H9 (cell line): ENCODE data around the gene MYO15B. TPM values are rescaled to one million over a fixed set of nuclear protein-coding genes. Genes with fewer than 3 reads are reported as not detected.
A peak's percentile ranks its signal among the peaks of the same experiment; 100 is the strongest.

ENCODE experiments used
- DNase-seq: peaks from one replicate; pipeline ENCODE4 v3.0.0-alpha.2; 2017
- H2AFZ ChIP-seq: one replicate; pipeline ENCODE4 v1.6.1; 2013; ENCODE audit warnings: mild to moderate bottlenecking, low read length, control low read depth, moderate library complexity
- H2AK5ac ChIP-seq: 2 replicates; pipeline ENCODE4 v1.6.1; 2013; ENCODE audit warnings: low read length, control low read depth, mixed read lengths; ENCODE audit not compliant: insufficient read length
- H2BK120ac ChIP-seq: one replicate; pipeline ENCODE4 v1.6.1; 2013; ENCODE audit warnings: low read depth, mild to moderate bottlenecking, low read length, control low read depth, inconsistent platforms; ENCODE audit not compliant: poor library complexity, severe bottlenecking
- H2BK12ac ChIP-seq: 2 replicates; pipeline ENCODE4 v1.6.1; 2013; ENCODE audit warnings: low read length, control low read depth, mixed read lengths, low read depth; ENCODE audit not compliant: insufficient read length
- H2BK15ac ChIP-seq: 2 replicates; pipeline ENCODE4 v1.6.1; 2013; ENCODE audit warnings: low read depth, low read length, control low read depth
- H2BK20ac ChIP-seq: one replicate; pipeline ENCODE4 v1.6.1; 2013; ENCODE audit warnings: low read depth, mild to moderate bottlenecking, low read length, control low read depth, inconsistent platforms; ENCODE audit not compliant: poor library complexity, severe bottlenecking
- H2BK5ac ChIP-seq: 2 replicates; pipeline ENCODE4 v1.6.1; 2013; ENCODE audit warnings: low read length, control low read depth, mixed read lengths; ENCODE audit not compliant: insufficient read length
- H3K14ac ChIP-seq: 2 replicates; pipeline ENCODE4 v1.6.1; 2013; ENCODE audit warnings: low read length, control low read depth; ENCODE audit not compliant: insufficient read depth
- H3K18ac ChIP-seq: 2 replicates; pipeline ENCODE4 v1.6.1; 2013; ENCODE audit warnings: low read depth, mild to moderate bottlenecking, mixed read lengths, low read length, control low read depth; ENCODE audit not compliant: insufficient read length
- H3K23ac ChIP-seq: 2 replicates; pipeline ENCODE4 v1.6.1; 2013; ENCODE audit warnings: low read length, control low read depth, mixed read lengths, low read depth; ENCODE audit not compliant: insufficient read length
- H3K23me2 ChIP-seq: 2 replicates; pipeline ENCODE4 v1.6.1; 2013; ENCODE audit warnings: low read depth, mild to moderate bottlenecking, mixed read lengths, low read length, control low read depth; ENCODE audit not compliant: insufficient read length, poor library complexity, severe bottlenecking
- H3K27ac ChIP-seq: 2 replicates; pipeline ENCODE4 v1.5.1; 2013; ENCODE audit warnings: low read length, control low read depth, mixed read lengths, low read depth; ENCODE audit not compliant: insufficient read length
- H3K27me3 ChIP-seq: 2 replicates; pipeline ENCODE4 v1.6.1; 2013; ENCODE audit warnings: low read length, control low read depth, inconsistent platforms; ENCODE audit not compliant: insufficient read depth
- H3K4ac ChIP-seq: 2 replicates; pipeline ENCODE4 v1.6.1; 2013; ENCODE audit warnings: low read depth, mild to moderate bottlenecking, control low read depth, inconsistent platforms, low read length, moderate library complexity
- H3K4me1 ChIP-seq: 2 replicates; pipeline ENCODE4 v1.6.1; 2013; ENCODE audit warnings: low read length, control low read depth, inconsistent platforms; ENCODE audit not compliant: insufficient read depth
- H3K4me2 ChIP-seq: 2 replicates; pipeline ENCODE4 v1.6.1; 2013; ENCODE audit warnings: low read length, control low read depth, mixed read lengths; ENCODE audit not compliant: insufficient read length, insufficient read depth
- H3K56ac ChIP-seq: 2 replicates; pipeline ENCODE4 v1.6.1; 2013; ENCODE audit warnings: low read depth, mild to moderate bottlenecking, mixed read lengths, low read length, control low read depth; ENCODE audit not compliant: insufficient read length
- H3K79me1 ChIP-seq: 2 replicates; pipeline ENCODE4 v1.6.1; 2013; ENCODE audit warnings: low read depth, mild to moderate bottlenecking, moderate library complexity, low read length, control low read depth, inconsistent platforms; ENCODE audit not compliant: insufficient read depth, poor library complexity, severe bottlenecking
- H3K79me2 ChIP-seq: 2 replicates; pipeline ENCODE4 v1.6.1; 2013; ENCODE audit warnings: low read length, control low read depth, inconsistent platforms; ENCODE audit not compliant: insufficient read depth
- H3K9ac ChIP-seq: 2 replicates; pipeline ENCODE4 v1.6.1; 2013; ENCODE audit warnings: low read length, control low read depth, mixed read lengths; ENCODE audit not compliant: insufficient read length; ENCODE audit errors: extremely low read depth
- H3K9me3 ChIP-seq: one replicate; pipeline ENCODE4 v1.6.1; 2013; ENCODE audit warnings: low read depth, low read length, inconsistent platforms; ENCODE audit not compliant: control insufficient read depth
- H3T11ph ChIP-seq: one replicate; pipeline ENCODE4 v1.6.1; 2013; ENCODE audit warnings: mild to moderate bottlenecking, low read length, control low read depth, inconsistent platforms
- H4K20me1 ChIP-seq: one replicate; pipeline ENCODE4 v1.6.1; 2013; ENCODE audit not compliant: control insufficient read depth, insufficient read length, insufficient read depth
- H4K5ac ChIP-seq: 2 replicates; pipeline ENCODE4 v1.6.1; 2013; ENCODE audit warnings: low read depth, mild to moderate bottlenecking, mixed read lengths, low read length, control low read depth; ENCODE audit not compliant: insufficient read length
- H4K8ac ChIP-seq: replicated peaks from 2 replicates; pipeline ENCODE4 v1.6.1; 2013; ENCODE audit warnings: low read length, control low read depth, mixed read lengths, low read depth; ENCODE audit not compliant: insufficient read length
- H4K91ac ChIP-seq: 2 replicates; pipeline ENCODE4 v1.6.1; 2013; ENCODE audit warnings: low read depth, mild to moderate bottlenecking, moderate library complexity, mixed read lengths, low read length, control low read depth; ENCODE audit not compliant: insufficient read length
- H3K27ac Mint-ChIP-seq, 3 experiments: 2 replicates in 2 of 3; 3 replicates in 1 of 3; pipeline ENCODE4 v1.8.0; 2020 to 2021; ENCODE audit warnings: mixed read lengths in 3 of 3, mild to moderate bottlenecking in 1 of 3, moderate library complexity in 1 of 3
- H3K27me3 Mint-ChIP-seq: 2 replicates; pipeline ENCODE4 v1.8.0; 2021; ENCODE audit warnings: low read depth, mild to moderate bottlenecking, moderate library complexity, mixed read lengths
- H3K36me3 Mint-ChIP-seq, 3 experiments: 2 replicates in 2 of 3; 3 replicates in 1 of 3; pipeline ENCODE4 v1.8.0; 2020 to 2021; ENCODE audit warnings: low read depth in 3 of 3, mixed read lengths in 3 of 3; ENCODE audit not compliant: insufficient read depth in 1 of 3
- H3K4me1 Mint-ChIP-seq, 2 experiments: 2 replicates each; pipeline ENCODE4 v1.8.0; 2020; ENCODE audit warnings: mixed read lengths in 2 of 2
- H3K4me3 Mint-ChIP-seq, 2 experiments: 2 replicates in 1 of 2; 3 replicates in 1 of 2; pipeline ENCODE4 v1.8.0; 2020 to 2021; ENCODE audit warnings: mild to moderate bottlenecking in 2 of 2, mixed read lengths in 2 of 2, moderate library complexity in 1 of 2
- H3K9me3 Mint-ChIP-seq, 2 experiments: 2 replicates in 1 of 2; 3 replicates in 1 of 2; pipeline ENCODE4 v1.8.0; 2020; ENCODE audit warnings: mild to moderate bottlenecking in 2 of 2, mixed read lengths in 2 of 2, moderate library complexity in 1 of 2
- CTCF ChIP-seq: fragments of 200-600 bp; sonication (generic); conservative IDR thresholded peaks from 3 replicates; pipeline ENCODE4 v1.8.0; 2021; ENCODE audit warnings: antibody characterized with exemption, mild to moderate bottlenecking
- WGBS: extraction: QIAGEN DNeasy Blood & Tissue Kit; methylation state at CpG from one replicate; pipeline ENCODE4 v1.1.7; 2013; ENCODE audit warnings: missing lambda C conversion rate, low lambda C conversion rate, mixed read lengths; ENCODE audit not compliant: insufficient read length; ENCODE audit errors: extremely low coverage; 5-methylcytosine and 5-hydroxymethylcytosine counted together
- total RNA-seq: library from RNA; stranded (reverse); gene quantifications from 2 replicates; pipeline ENCODE4 v1.2.1, GENCODE V29; 2021

The MYO15B gene
- total RNA-seq, 1 experiment from 2014 or later = 41.9 TPM

GRCh38 chr17:75636381-75637142, 49.0 kb downstream of the MYO15B start:
- peak overlapping the region in 2 of 3 experiments; percentile 39 to 48; a peak in 2 of 7 replicates for H3K27ac Mint-ChIP-seq

More at GRCh38 chr17:75636381-75637142, 49.0 kb downstream of the MYO15B start:
- Histone ChIP-seq H2BK15ac (no peak overlapping the region), H4K20me1 (no peaks in the 10 kb centered on the region), H2BK20ac (no peak overlapping the region), H4K8ac (no peak overlapping the region), H2AFZ (no peak overlapping the region), H3K23ac (no peak overlapping the region), H2BK12ac (no peak overlapping the region), H3K18ac (no peak overlapping the region), H3K14ac (no peak overlapping the region), H3T11ph (no peak overlapping the region), H3K79me2 (no peaks in the 10 kb centered on the region), H2BK5ac (no peak overlapping the region), H3K56ac (no peak overlapping the region), H2AK5ac (no peak overlapping the region), H3K9me3 (no peaks in the 10 kb centered on the region), H3K4me2 (no peak overlapping the region), H3K4me1 (no peaks in the 10 kb centered on the region; the same call in 1 of the 2 replicates), H3K27ac (no peak overlapping the region), H4K5ac (no peak overlapping the region), H3K79me1 (no peaks in the 10 kb centered on the region), H2BK120ac (no peak overlapping the region), H4K91ac (no peak overlapping the region), H3K9ac (no peak overlapping the region), H3K27me3 (no peaks in the 10 kb centered on the region), H3K23me2 (no peaks in the 10 kb centered on the region), H3K4ac (no peak overlapping the region)
- Mint-ChIP-seq H3K4me1 (peaks cover 16 to 24% of the 10 kb centered on the region in 2 experiments), H3K27me3 (no peaks in the 10 kb centered on the region), H3K4me3 (no peak overlapping the region), H3K9me3 (no peaks in the 10 kb centered on the region), H3K36me3 (0 out of 7 replicates have a peak, but pooled peaks cover 0 to 4% (median 0%) of the 10 kb centered on the region in 3 experiments)
- TF ChIP-seq CTCF = no peak
- DNase-seq = no peak
- no CpG with 5 or more reads among the region's 19 CpGs for WGBS
